Spleen (tissue), 11 donors: ENCODE results near the gene CMTR2. TPM values are rescaled to one million over a fixed set of nuclear protein-coding genes. Genes with fewer than 3 reads are reported as not detected.

Source experiments
- DNase-seq: peaks from one replicate; pipeline ENCODE4 v3.0.0-alpha.2; 2020
- H3K27ac ChIP-seq, 8 donors: fragments of 200-600 bp; sonication (generic) in 7 of 8; 1 replicate in 4 of 8; 2 replicates in 4 of 8; pipeline versions ENCODE4 v1.5.0 to v1.8.0; 2016 to 2021; ENCODE audit warnings: inconsistent platforms in 4 of 8, mild to moderate bottlenecking in 4 of 8, moderate library complexity in 1 of 8
- H3K27me3 ChIP-seq, 7 donors: fragments of 200-600 bp; sonication (generic) in 6 of 7; replicated peaks in 1 of 7; 1 replicate in 4 of 7; 2 replicates in 3 of 7; pipeline versions ENCODE4 v1.5.0 to v1.8.0; 2016 to 2021; ENCODE audit warnings: inconsistent platforms in 3 of 7, mild to moderate bottlenecking in 1 of 7
- H3K36me3 ChIP-seq, 6 donors: fragments of 200-600 bp; sonication (generic) in 5 of 6; 1 replicate in 4 of 6; 2 replicates in 2 of 6; pipeline versions ENCODE4 v1.5.0 to v1.8.0; 2016 to 2021; ENCODE audit warnings: inconsistent platforms in 2 of 6
- H3K4me1 ChIP-seq, 6 donors: fragments of 200-600 bp; sonication (generic) in 5 of 6; 1 replicate in 3 of 6; 2 replicates in 3 of 6; pipeline versions ENCODE4 v1.5.0 to v1.8.0; 2016 to 2021; ENCODE audit warnings: inconsistent platforms in 3 of 6
- H3K4me3 ChIP-seq, 8 donors: fragments of 200-600 bp; sonication (generic) in 7 of 8; 1 replicate in 4 of 8; 2 replicates in 4 of 8; pipeline versions ENCODE4 v1.5.0 to v1.8.0; 2016 to 2021; ENCODE audit warnings: inconsistent platforms in 4 of 8, mild to moderate bottlenecking in 4 of 8, moderate library complexity in 2 of 8
- H3K9me3 ChIP-seq, 8 donors: fragments of 200-600 bp; sonication (generic) in 7 of 8; 1 replicate in 4 of 8; 2 replicates in 4 of 8; pipeline versions ENCODE4 v1.5.0 to v1.8.0; 2016 to 2021; ENCODE audit warnings: inconsistent platforms in 4 of 8
- POLR2A ChIP-seq, 3 donors: fragments of 450-650 bp; IDR thresholded peaks; one replicate each; pipeline ENCODE4 v1.5.1; 2017; ENCODE audit warnings: antibody characterized with exemption in 3 of 3, mild to moderate bottlenecking in 1 of 3
- POLR2AphosphoS5 ChIP-seq, 3 donors: sonication (generic); formaldehyde crosslinking; IDR thresholded peaks; one replicate each; pipeline ENCODE4 v1.5.1; 2017; ENCODE audit warnings: antibody characterized with exemption in 3 of 3
- WGBS, 5 donors: extraction: QIAGEN DNeasy Blood & Tissue Kit in 3 of 5; methylation state at CpG; one replicate each; pipeline versions ENCODE4 v1.1.5 to v1.1.7; 2013 to 2018; 5-methylcytosine and 5-hydroxymethylcytosine counted together
- intact Hi-C: fragments of 100-400 bp; cut with DNase I; formaldehyde crosslinking; loops from one replicate; pipeline ENCODE4 v1.15.0; 2023; ENCODE audit warnings: low total_unique reads
- polyA plus RNA-seq, 3 donors: library from polyadenylated mRNA; stranded (reverse); fragments of 200-250 nt; gene quantifications; one replicate each; pipeline ENCODE4 v1.2.1, GENCODE V29; 2013
- total RNA-seq, 7 donors: library from RNA; depleted of rRNA in 3 of 7; stranded (reverse); fragments of >200 nt in 3 of 7; fragmentation: NEBNext Ultra II Directional in 4 of 7; extraction: Animal tissue kit (Norgen Biotek cat#: 25700) in 4 of 7; gene quantifications; one replicate each; pipeline versions ENCODE4 v1.1.0 to v1.2.1, GENCODE V29; 2016 to 2021
- TF ChIP-seq, protein P1 (sequence below), 11 experiments: fragments of 200-600 bp in 7 of 11; fragments of 450-650 bp in 4 of 11; sonication (generic) in 4 of 11; IDR thresholded peaks in 8 of 11; conservative IDR thresholded peaks in 3 of 11; 1 replicate in 7 of 11; 2 replicates in 4 of 11; pipeline versions ENCODE4 v1.4.0 to v1.8.0; 2016 to 2021; ENCODE audit warnings: antibody characterized with exemption in 11 of 11, inconsistent platforms in 4 of 11, mild to moderate bottlenecking in 1 of 11
- donor health status: healthy with polysubstance abuse.
- donor health status: DM: no; HTN: no; CAD: no; lungs with moderate emphysema.
- donor health status: DM: no; HTN: no; CAD: no.
- donor health status: Bipolar disorder and iron deficiency.
- donor health status: healthy.
- donor health status: DM: no; HTN: no; CAD: no.
- donor health status: DM: yes; HTN: yes; CAD: no.

CMTR2 gene
- total and polyA plus RNA-seq, 10 donors = 8.8 to 51.7 (median 22.9) TPM

DNA sequence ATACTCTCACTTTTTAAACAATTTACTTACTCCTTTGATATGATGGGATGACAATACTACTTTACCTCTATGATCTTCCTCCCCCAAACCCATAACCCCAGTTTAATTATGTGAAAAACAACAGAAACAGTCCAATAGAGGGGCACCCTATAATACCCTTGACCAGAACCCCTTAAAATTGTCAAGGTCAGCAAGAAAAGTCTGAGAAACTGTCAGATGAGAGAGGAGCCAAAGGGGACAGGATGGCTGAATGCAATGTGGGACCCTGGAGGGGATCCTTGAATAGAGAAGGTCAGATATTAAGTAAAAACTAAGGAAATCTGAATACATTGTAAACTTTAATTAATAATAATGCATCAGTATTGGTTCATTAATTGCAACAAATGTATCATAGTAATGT lies 42.9 kb downstream of the CMTR2 start:
- Histone ChIP-seq H3K27me3 (no peaks in the 10 kb centered on the region), H3K4me3 (no peak overlapping the region), H3K36me3 (no peaks in the 10 kb centered on the region), H3K27ac (no peak overlapping the region), H3K9me3 (no peaks in the 10 kb centered on the region), H3K4me1 (peaks cover 0 to 7% (median 0%) of the 10 kb centered on the region in 6 donors)
- intact Hi-C loops = no loop called here
- DNase-seq = no peak
- TF ChIP-seq, protein P1, sequence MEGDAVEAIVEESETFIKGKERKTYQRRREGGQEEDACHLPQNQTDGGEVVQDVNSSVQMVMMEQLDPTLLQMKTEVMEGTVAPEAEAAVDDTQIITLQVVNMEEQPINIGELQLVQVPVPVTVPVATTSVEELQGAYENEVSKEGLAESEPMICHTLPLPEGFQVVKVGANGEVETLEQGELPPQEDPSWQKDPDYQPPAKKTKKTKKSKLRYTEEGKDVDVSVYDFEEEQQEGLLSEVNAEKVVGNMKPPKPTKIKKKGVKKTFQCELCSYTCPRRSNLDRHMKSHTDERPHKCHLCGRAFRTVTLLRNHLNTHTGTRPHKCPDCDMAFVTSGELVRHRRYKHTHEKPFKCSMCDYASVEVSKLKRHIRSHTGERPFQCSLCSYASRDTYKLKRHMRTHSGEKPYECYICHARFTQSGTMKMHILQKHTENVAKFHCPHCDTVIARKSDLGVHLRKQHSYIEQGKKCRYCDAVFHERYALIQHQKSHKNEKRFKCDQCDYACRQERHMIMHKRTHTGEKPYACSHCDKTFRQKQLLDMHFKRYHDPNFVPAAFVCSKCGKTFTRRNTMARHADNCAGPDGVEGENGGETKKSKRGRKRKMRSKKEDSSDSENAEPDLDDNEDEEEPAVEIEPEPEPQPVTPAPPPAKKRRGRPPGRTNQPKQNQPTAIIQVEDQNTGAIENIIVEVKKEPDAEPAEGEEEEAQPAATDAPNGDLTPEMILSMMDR (IDR thresholded peaks at IDR 0.05 in 8 of 11, conservative IDR thresholded peaks at IDR 0.05 in 3 of 11) = no peak
- TF ChIP-seq POLR2A (IDR thresholded peaks at IDR 0.05) (no peak), POLR2AphosphoS5 (IDR thresholded peaks at IDR 0.05) (no peak)

DNA sequence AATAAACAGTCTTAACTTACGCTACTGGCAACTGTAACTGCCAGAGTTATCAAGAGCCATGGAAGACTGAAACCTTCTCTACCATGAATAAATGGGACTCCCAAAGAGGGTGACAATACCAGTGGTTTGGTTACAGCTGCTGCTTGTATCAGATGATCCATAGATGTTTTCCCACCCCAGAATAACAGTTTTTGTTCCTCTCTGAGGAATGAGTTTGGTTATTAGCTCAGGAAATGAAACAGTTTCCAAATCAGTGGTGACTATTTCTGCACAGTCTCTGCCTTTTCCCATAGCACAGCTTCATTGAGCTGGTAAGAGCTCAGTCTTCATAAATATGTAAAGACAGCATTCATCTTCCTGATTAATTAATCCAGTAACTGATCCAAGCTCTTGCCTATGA lies 44.7 kb downstream of the CMTR2 start:
- Histone ChIP-seq H3K9me3 (no peaks in the 10 kb centered on the region), H3K4me3 (no peak overlapping the region), H3K4me1 (no peaks in the 10 kb centered on the region), H3K27me3 (no peaks in the 10 kb centered on the region), H3K27ac (no peak overlapping the region), H3K36me3 (no peaks in the 10 kb centered on the region)
- TF ChIP-seq, protein P1 (IDR thresholded peaks at IDR 0.05 in 8 of 11, conservative IDR thresholded peaks at IDR 0.05 in 3 of 11) = no peak
- no peak for TF ChIP-seq POLR2A (IDR thresholded peaks at IDR 0.05)
- no peak for TF ChIP-seq POLR2AphosphoS5 (IDR thresholded peaks at IDR 0.05)
- DNase-seq = no peak
- intact Hi-C loops = no loop called here
- 94 to 100% (median 100%) methylated on average over 1 of the region's 1 CpG for WGBS, 5 donors

DNA sequence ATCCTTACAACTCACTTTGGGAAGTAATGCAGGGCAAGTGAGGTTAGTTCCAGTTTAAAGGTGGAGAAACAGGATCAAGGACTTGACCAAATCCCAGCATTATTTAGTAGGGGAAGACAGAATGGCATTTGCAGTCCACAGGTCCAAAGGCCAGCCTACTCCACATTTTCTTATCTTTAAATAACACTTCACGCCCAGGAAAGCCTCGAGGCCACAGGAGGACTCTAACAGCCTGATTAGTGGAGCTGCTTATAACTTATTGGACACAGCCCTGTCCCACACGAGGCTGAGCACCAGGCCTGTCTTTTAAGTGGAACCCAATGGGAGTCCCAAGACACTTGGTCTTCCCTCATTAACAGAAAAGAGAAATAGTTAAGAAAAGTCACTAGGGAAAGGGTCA lies 46.6 kb downstream of the CMTR2 start:
- Histone ChIP-seq H3K27me3 (no peaks in the 10 kb centered on the region), H3K4me3 (no peak overlapping the region), H3K36me3 (no peaks in the 10 kb centered on the region), H3K27ac (no peak overlapping the region), H3K4me1 (no peaks in the 10 kb centered on the region), H3K9me3 (no peaks in the 10 kb centered on the region)
- WGBS, 5 donors = 37 to 56% (median 47%) methylated on average over 3 of the region's 3 CpGs
- TF ChIP-seq POLR2AphosphoS5 (IDR thresholded peaks at IDR 0.05) (no peak), POLR2A (IDR thresholded peaks at IDR 0.05) (no peak)
- TF ChIP-seq, protein P1 (IDR thresholded peaks at IDR 0.05 in 8 of 11, conservative IDR thresholded peaks at IDR 0.05 in 3 of 11) = no peak
- intact Hi-C loops = no loop called here
- DNase-seq = no peak

DNA sequence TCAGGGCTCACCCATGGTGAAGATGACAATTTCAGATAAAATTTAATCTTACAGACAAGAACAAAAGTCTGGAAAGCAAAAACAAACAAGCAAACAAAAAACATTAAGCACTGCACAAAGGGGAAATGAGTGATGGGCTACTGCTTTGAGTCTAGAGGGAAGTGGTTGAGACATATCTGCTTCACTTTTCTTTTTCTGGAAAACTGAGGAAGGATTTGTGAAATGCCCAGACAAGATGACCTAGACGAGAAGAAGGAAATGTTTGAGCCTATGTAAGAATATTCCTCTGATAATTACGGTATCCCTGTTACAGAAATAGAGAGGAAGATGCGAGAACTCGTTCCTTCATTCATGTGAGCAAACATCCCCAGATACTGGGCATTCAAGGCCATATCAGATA lies 47.2 kb downstream of the CMTR2 start:
- no peaks in the 10 kb centered on the region for H3K4me1 ChIP-seq

More for the DNA sequence above, 47.2 kb downstream of the CMTR2 start:
- TF ChIP-seq POLR2A (IDR thresholded peaks at IDR 0.05) = no peak
- TF ChIP-seq, protein P1 (IDR thresholded peaks at IDR 0.05 in 8 of 11, conservative IDR thresholded peaks at IDR 0.05 in 3 of 11) = no peak
- no peak for TF ChIP-seq POLR2AphosphoS5 (IDR thresholded peaks at IDR 0.05)
- Histone ChIP-seq H3K27me3 (peaks cover 0 to 4% (median 0%) of the 10 kb centered on the region in 7 donors), H3K9me3 (no peaks in the 10 kb centered on the region), H3K27ac (no peak overlapping the region), H3K4me3 (no peak overlapping the region), H3K36me3 (no peaks in the 10 kb centered on the region)
- intact Hi-C loops = no loop called here
- WGBS, 5 donors = 59 to 68% (median 64%) methylated on average over 4 of the region's 4 CpGs
- DNase-seq = no peak

Other genes starting within 250 kb of the CMTR2 start
- 1 to 10 TPM in 4 of 7 donors, under 1 TPM in 3; 0.27 to 2.2 (median 1.3) TPM for gene HYDIN, start 58.7 kb downstream of the CMTR2 start, total RNA-seq
- gene HYDIN, start 58.7 kb downstream of the CMTR2 start, polyA plus RNA-seq = under 1 TPM; 0.05 to 0.26 (median 0.07) TPM
- gene CALB2, start 69.3 kb upstream of the CMTR2 start, total RNA-seq = not detected
- gene CALB2, start 69.3 kb upstream of the CMTR2 start, polyA plus RNA-seq = under 1 TPM; 0.04 to 0.12 (median 0.06) TPM
- gene TLE7, start 152.7 kb upstream of the CMTR2 start, total RNA-seq = not detected
- not detected for gene TLE7, start 152.7 kb upstream of the CMTR2 start, polyA plus RNA-seq
- 10 to 100 TPM in 3 of 7 donors, 1 to 10 TPM in 4; 6.3 to 12.4 (median 8.8) TPM for gene ZNF23, start 172.8 kb upstream of the CMTR2 start, total RNA-seq
- 10 to 100 TPM in 2 of 3 donors, 1 to 10 TPM in 1; 9.9 to 11.8 (median 11.3) TPM for gene ZNF23, start 172.8 kb upstream of the CMTR2 start, polyA plus RNA-seq
- 1 to 10 TPM; 5.4 to 9.5 (median 7.0) TPM for gene ZNF19, start 199.9 kb upstream of the CMTR2 start, total RNA-seq
- 1 to 10 TPM; 1.9 to 3.5 (median 2.4) TPM for gene ZNF19, start 199.9 kb upstream of the CMTR2 start, polyA plus RNA-seq
- not detected for gene CHST4, start 237.0 kb upstream of the CMTR2 start, total RNA-seq
- under 1 TPM; 0.04 to 0.14 (median 0.10) TPM for gene CHST4, start 237.0 kb upstream of the CMTR2 start, polyA plus RNA-seq